ENCODE results near the gene FAM131C.

Gene FAM131C

GRCh38 chr1:16111771-16112595, 38.5 kb upstream of the FAM131C start:
- Histone ChIP-seq H3K36me3 (ENCODE audit: control insufficient read depth in 1 of 2, insufficient read depth in 2 of 2, low read depth in 1 of 2, low read length in 2 of 2) (no peaks in the 10 kb centered on the region), H2BK15ac (ENCODE audit: low read depth, poor library complexity, severe bottlenecking) (no peak overlapping the region), H3K9ac (ENCODE audit: low read length) (peak overlapping the region; percentile 51), H4K91ac (ENCODE audit: low read length) (peak overlapping the region; percentile 37), H3K27ac (ENCODE audit: low read length, poor library complexity, severe bottlenecking) (peak overlapping the region; percentile 71), H3K9me3 (ENCODE audit: control insufficient read depth, low read length) (peaks cover 15% of the 10 kb centered on the region), H3K4me2 (ENCODE audit: low read length, poor library complexity, severe bottlenecking) (no peak overlapping the region), H2AK5ac (ENCODE audit: low read length, severe bottlenecking) (peak overlapping the region; percentile 69), H3K14ac (ENCODE audit: low read length in 2 of 2) (peak overlapping the region in 1 of 2 experiments; percentile 46), H3K79me1 (replicated peaks; ENCODE audit: low read length, poor library complexity, severe bottlenecking) (no peaks in the 10 kb centered on the region), H2BK5ac (ENCODE audit: low read depth, low read length, poor library complexity, severe bottlenecking) (peak overlapping the region; percentile 31), H2BK120ac (ENCODE audit: low read depth, low read length) (no peak overlapping the region), H2AFZ (ENCODE audit: low read depth, low read length) (no peak overlapping the region), H3K27me3 (ENCODE audit: control insufficient read depth in 1 of 2, insufficient read depth in 1 of 2, low read length in 2 of 2) (peaks cover 0 to 50% of the 10 kb centered on the region in 2 experiments), H3K4me3 (ENCODE audit: insufficient read depth in 1 of 2, low read depth in 1 of 2, low read length in 2 of 2) (peak overlapping the region in 1 of 2 experiments; percentile 1), H2BK12ac (ENCODE audit: low read length in 2 of 2) (peak overlapping the region in 1 of 2 experiments; percentile 88), H4K8ac (ENCODE audit: low read length) (peak overlapping the region; percentile 35), H3K23ac (ENCODE audit: low read length in 2 of 2) (no peak overlapping the region), H3K4me1 (ENCODE audit: control insufficient read depth, insufficient read depth, low read depth, low read length) (peaks cover 41% of the 10 kb centered on the region), H3K18ac (ENCODE audit: low read depth in 1 of 2, low read length in 2 of 2) (peak overlapping the region; percentile 37 to 54), H3K4ac (ENCODE audit: low read depth in 1 of 2, low read length in 2 of 2) (no peak overlapping the region)
- WGBS: 67% methylated on average over 15 of the region's 15 CpGs
- peak; percentile 88 for DNase-seq

- 92% methylated on average over 7 of the region's 7 CpGs for WGBS
- Histone ChIP-seq H3K9me3 (ENCODE audit: control insufficient read depth, low read length) (peaks cover 15% of the 10 kb centered on the region), H3K23ac (ENCODE audit: low read length in 2 of 2) (no peak overlapping the region)
Observed at GRCh38 chr1:16110884-16111283, 37.4 kb upstream of the FAM131C start.

GRCh38 chr1:16110456-16110855, 37.0 kb upstream of the FAM131C start:
- H3K14ac ChIP-seq (ENCODE audit: low read length in 2 of 2): no peak overlapping the region
- no peak overlapping the region for H2AFZ ChIP-seq (ENCODE audit: low read depth, low read length)
- H4K8ac ChIP-seq (ENCODE audit: low read length): no peak overlapping the region
- no peak overlapping the region for H3K23ac ChIP-seq (ENCODE audit: low read length in 2 of 2)
- H4K91ac ChIP-seq (ENCODE audit: low read length): no peak overlapping the region
- no peak for DNase-seq
- peak overlapping the region; percentile 85 for H2AK5ac ChIP-seq (ENCODE audit: low read length, severe bottlenecking)
- peaks cover 0 to 42% of the 10 kb centered on the region in 2 experiments for H3K27me3 ChIP-seq (ENCODE audit: control insufficient read depth in 1 of 2, insufficient read depth in 1 of 2, low read length in 2 of 2)
- H3K9ac ChIP-seq (ENCODE audit: low read length): no peak overlapping the region
- no peak overlapping the region for H3K4ac ChIP-seq (ENCODE audit: low read depth in 1 of 2, low read length in 2 of 2)
- H3K4me2 ChIP-seq (ENCODE audit: low read length, poor library complexity, severe bottlenecking): no peak overlapping the region
- WGBS: 98% methylated on average over 5 of the region's 6 CpGs
- H3K36me3 ChIP-seq (ENCODE audit: control insufficient read depth in 1 of 2, insufficient read depth in 2 of 2, low read depth in 1 of 2, low read length in 2 of 2): no peaks in the 10 kb centered on the region
- no peak overlapping the region for H2BK120ac ChIP-seq (ENCODE audit: low read depth, low read length)
- H3K79me1 ChIP-seq (replicated peaks; ENCODE audit: low read length, poor library complexity, severe bottlenecking): no peaks in the 10 kb centered on the region
- H2BK15ac ChIP-seq (ENCODE audit: low read depth, poor library complexity, severe bottlenecking): no peak overlapping the region
- peaks cover 27% of the 10 kb centered on the region for H3K4me1 ChIP-seq (ENCODE audit: control insufficient read depth, insufficient read depth, low read depth, low read length)
- no peak overlapping the region for H3K18ac ChIP-seq (ENCODE audit: low read depth in 1 of 2, low read length in 2 of 2)
- H2BK5ac ChIP-seq (ENCODE audit: low read depth, low read length, poor library complexity, severe bottlenecking): no peak overlapping the region
- H3K4me3 ChIP-seq (ENCODE audit: insufficient read depth in 1 of 2, low read depth in 1 of 2, low read length in 2 of 2): no peak overlapping the region
- no peak overlapping the region for H3K27ac ChIP-seq (ENCODE audit: low read length, poor library complexity, severe bottlenecking)
- peaks cover 15% of the 10 kb centered on the region for H3K9me3 ChIP-seq (ENCODE audit: control insufficient read depth, low read length)
- peak overlapping the region in 1 of 2 experiments; percentile 47 for H2BK12ac ChIP-seq (ENCODE audit: low read length in 2 of 2)

More at GRCh38 chr1:16110884-16111283, 37.4 kb upstream of the FAM131C start:
- Histone ChIP-seq H3K36me3 (ENCODE audit: control insufficient read depth in 1 of 2, insufficient read depth in 2 of 2, low read depth in 1 of 2, low read length in 2 of 2) (no peaks in the 10 kb centered on the region), H3K4me2 (ENCODE audit: low read length, poor library complexity, severe bottlenecking) (no peak overlapping the region), H3K27me3 (ENCODE audit: control insufficient read depth in 1 of 2, insufficient read depth in 1 of 2, low read length in 2 of 2) (peaks cover 0 to 40% of the 10 kb centered on the region in 2 experiments), H2AFZ (ENCODE audit: low read depth, low read length) (no peak overlapping the region), H4K91ac (ENCODE audit: low read length) (no peak overlapping the region), H3K4me1 (ENCODE audit: control insufficient read depth, insufficient read depth, low read depth, low read length) (peaks cover 31% of the 10 kb centered on the region), H3K9ac (ENCODE audit: low read length) (no peak overlapping the region), H3K18ac (ENCODE audit: low read depth in 1 of 2, low read length in 2 of 2) (no peak overlapping the region), H2AK5ac (ENCODE audit: low read length, severe bottlenecking) (peak overlapping the region; percentile 87), H3K27ac (ENCODE audit: low read length, poor library complexity, severe bottlenecking) (no peak overlapping the region), H2BK120ac (ENCODE audit: low read depth, low read length) (no peak overlapping the region), H4K8ac (ENCODE audit: low read length) (no peak overlapping the region), H3K14ac (ENCODE audit: low read length in 2 of 2) (no peak overlapping the region), H2BK5ac (ENCODE audit: low read depth, low read length, poor library complexity, severe bottlenecking) (no peak overlapping the region), H2BK15ac (ENCODE audit: low read depth, poor library complexity, severe bottlenecking) (peak overlapping the region; percentile 73), H3K4ac (ENCODE audit: low read depth in 1 of 2, low read length in 2 of 2) (no peak overlapping the region), H3K4me3 (ENCODE audit: insufficient read depth in 1 of 2, low read depth in 1 of 2, low read length in 2 of 2) (no peak overlapping the region), H2BK12ac (ENCODE audit: low read length in 2 of 2) (peak overlapping the region in 1 of 2 experiments; percentile 47), H3K79me1 (replicated peaks; ENCODE audit: low read length, poor library complexity, severe bottlenecking) (no peaks in the 10 kb centered on the region)
- DNase-seq: no peak

- H2AFZ ChIP-seq (ENCODE audit: low read depth, low read length): no peak overlapping the region
- H3K18ac ChIP-seq (ENCODE audit: low read depth in 1 of 2, low read length in 2 of 2): no peak overlapping the region
- no peak overlapping the region for H4K8ac ChIP-seq (ENCODE audit: low read length)
- H2BK5ac ChIP-seq (ENCODE audit: low read depth, low read length, poor library complexity, severe bottlenecking): no peak overlapping the region
- H3K9me3 ChIP-seq (ENCODE audit: control insufficient read depth, low read length): peaks cover 15% of the 10 kb centered on the region
- H3K9ac ChIP-seq (ENCODE audit: low read length): no peak overlapping the region
- no peak overlapping the region for H2BK120ac ChIP-seq (ENCODE audit: low read depth, low read length)
- peak overlapping the region; percentile 14 for H2AK5ac ChIP-seq (ENCODE audit: low read length, severe bottlenecking)
- peaks cover 26% of the 10 kb centered on the region for H3K4me1 ChIP-seq (ENCODE audit: control insufficient read depth, insufficient read depth, low read depth, low read length)
- H3K14ac ChIP-seq (ENCODE audit: low read length in 2 of 2): no peak overlapping the region
- no peak overlapping the region for H3K4me3 ChIP-seq (ENCODE audit: insufficient read depth in 1 of 2, low read depth in 1 of 2, low read length in 2 of 2)
- H3K27ac ChIP-seq (ENCODE audit: low read length, poor library complexity, severe bottlenecking): no peak overlapping the region
- H3K79me1 ChIP-seq (replicated peaks; ENCODE audit: low read length, poor library complexity, severe bottlenecking): no peaks in the 10 kb centered on the region
- 67% methylated on average over 1 of the region's 1 CpG for WGBS
- H2BK15ac ChIP-seq (ENCODE audit: low read depth, poor library complexity, severe bottlenecking): no peak overlapping the region
- no peak overlapping the region for H3K4ac ChIP-seq (ENCODE audit: low read depth in 1 of 2, low read length in 2 of 2)
- DNase-seq: no peak
- H3K4me2 ChIP-seq (ENCODE audit: low read length, poor library complexity, severe bottlenecking): no peak overlapping the region
- no peak overlapping the region for H2BK12ac ChIP-seq (ENCODE audit: low read length in 2 of 2)
- H3K36me3 ChIP-seq (ENCODE audit: control insufficient read depth in 1 of 2, insufficient read depth in 2 of 2, low read depth in 1 of 2, low read length in 2 of 2): no peaks in the 10 kb centered on the region
- H3K27me3 ChIP-seq (ENCODE audit: control insufficient read depth in 1 of 2, insufficient read depth in 1 of 2, low read length in 2 of 2): peaks cover 0 to 38% of the 10 kb centered on the region in 2 experiments
- no peak overlapping the region for H4K91ac ChIP-seq (ENCODE audit: low read length)
- no peak overlapping the region for H3K23ac ChIP-seq (ENCODE audit: low read length in 2 of 2)
Observed at GRCh38 chr1:16109571-16109970, 36.1 kb upstream of the FAM131C start.
